ENCODE results near the gene SUMO3.

Gene SUMO3

DNA sequence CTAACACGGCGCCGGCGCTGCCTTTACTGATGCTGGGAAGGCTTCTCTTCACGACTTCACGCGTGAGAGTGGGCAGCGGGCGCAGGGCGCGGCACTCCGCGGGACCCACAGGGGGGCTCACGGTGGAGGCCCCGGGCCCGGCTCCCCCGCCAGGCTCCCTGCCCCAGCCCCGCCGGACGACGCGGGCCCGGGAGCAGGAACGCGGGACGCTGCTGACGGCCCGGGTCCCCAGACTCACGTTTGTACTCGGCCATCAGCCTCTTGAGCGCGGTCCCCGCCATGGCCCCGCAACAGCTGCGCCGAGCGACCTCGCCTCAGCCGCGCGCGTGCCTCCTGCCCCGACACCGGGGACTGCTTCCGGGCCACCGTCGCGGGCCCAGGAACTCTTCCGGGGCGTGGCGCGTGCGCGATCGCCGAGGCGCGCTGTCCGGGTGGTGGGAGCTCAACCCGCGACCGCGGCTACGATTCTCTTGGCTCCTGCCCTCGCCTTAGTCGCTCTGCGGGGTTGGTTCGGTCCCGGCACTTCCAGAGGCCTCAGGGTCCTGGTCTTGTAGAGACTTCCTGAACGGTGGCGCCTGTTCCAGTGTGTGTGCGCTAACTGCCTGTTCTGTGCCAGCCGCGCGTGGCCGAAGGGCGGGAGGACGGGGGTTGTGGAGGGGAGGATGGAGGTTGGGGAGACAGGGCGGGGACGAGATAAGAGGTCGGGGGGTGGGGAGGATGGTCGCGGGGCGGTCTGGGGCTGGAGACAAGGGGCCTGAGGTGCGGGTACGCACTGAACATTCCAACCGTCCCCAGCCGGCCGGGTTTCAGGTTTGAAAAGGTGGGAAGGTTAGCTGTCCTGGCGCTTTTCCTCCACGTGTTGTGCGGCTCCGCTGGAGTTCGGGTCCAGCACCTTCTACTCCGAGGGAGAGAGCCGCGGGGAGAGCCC lies 16.1 kb downstream of the SUMO3 start, which contains the start of gene UBE2G2:
Gene UBE2G2, minus strand, starts transcription at position 353 of the 928 bp plus-strand sequence. Its CDS starts 72 bp downstream, at position 281.
- DNase-seq: peak; percentile 78

DNA sequence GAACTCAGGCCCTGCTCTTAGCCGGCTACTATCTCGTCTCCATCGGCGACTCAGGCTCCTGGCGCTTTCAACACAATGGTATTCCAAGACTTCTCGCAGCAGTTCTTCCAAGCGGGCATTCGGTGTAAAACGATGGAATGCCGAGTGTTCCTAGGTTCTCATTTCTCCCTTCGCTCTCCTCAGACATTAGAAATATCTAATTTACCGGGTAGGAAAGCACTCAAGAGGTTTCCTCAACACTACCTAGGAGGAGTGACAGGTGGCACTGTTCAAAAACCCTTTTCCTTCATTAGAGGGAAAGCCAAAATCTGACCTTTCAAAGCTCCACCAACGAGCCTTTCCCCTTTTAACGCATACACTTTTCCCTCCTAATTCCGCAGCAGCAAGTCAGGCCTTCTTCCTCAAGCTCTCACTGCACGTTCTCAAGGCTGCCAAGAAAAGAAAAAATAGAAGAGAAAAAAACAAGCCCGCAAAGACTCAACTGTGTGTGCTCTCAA lies 16.8 kb downstream of the SUMO3 start:
- DNase-seq: peak; percentile 24

DNA sequence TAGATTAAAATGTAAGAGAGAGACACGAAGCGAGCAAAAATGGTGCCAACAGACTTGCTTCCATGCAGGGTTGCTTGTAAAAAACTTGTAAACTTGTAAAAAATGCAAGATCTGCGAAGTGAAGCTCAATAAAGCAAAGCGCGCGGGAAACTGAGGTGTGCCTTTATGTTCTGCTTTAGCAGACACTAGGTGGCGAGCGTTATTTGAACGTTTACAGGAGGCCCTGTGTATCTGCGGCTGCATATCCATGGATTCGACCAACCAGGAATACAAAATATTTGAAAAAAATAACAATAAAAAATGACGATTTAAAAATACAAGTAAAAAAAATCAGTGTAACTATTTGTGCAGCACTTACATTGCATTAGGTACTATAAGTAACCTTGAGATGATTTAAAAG lies 17.8 kb downstream of the SUMO3 start:
- DNase-seq: no peak

DNA sequence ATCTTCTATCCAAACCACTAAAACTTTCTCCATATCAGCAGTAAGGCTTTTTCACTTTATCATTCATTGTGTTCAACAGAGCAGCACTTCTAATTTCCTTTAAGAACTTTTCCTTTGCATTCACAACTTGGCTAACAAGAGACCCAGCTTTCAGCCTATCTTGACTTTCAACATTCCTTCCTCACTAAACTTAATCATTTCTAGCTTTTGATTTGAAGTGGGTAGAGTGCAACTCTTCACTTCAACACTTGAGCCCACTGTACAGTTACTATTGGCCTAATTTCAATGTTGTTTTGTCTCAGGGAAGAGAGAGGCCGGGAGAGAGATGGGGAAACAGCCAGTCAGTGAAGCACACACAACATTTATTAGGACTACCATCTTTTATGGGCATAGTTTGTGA lies 18.2 kb downstream of the SUMO3 start:
- no peak for DNase-seq

DNA sequence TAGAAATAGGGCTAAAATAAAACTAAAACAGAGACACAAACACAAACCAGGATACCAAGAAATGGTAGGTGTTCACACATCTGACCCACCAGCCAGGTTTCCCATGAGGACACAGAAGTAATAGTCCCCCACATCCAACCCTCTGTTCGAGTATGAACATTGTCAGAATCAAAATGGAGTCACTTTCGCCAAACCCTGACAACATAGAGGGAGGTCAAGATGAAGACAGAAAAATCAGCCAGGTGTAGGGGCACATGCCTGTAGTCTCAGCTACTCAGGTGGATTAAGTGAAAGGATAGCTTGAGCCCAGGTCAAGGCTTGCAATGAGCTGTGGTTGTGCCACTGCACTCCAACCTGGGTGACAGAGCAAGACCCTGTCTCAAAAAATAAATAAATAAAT lies 20.1 kb downstream of the SUMO3 start:
- DNase-seq: no peak

DNA sequence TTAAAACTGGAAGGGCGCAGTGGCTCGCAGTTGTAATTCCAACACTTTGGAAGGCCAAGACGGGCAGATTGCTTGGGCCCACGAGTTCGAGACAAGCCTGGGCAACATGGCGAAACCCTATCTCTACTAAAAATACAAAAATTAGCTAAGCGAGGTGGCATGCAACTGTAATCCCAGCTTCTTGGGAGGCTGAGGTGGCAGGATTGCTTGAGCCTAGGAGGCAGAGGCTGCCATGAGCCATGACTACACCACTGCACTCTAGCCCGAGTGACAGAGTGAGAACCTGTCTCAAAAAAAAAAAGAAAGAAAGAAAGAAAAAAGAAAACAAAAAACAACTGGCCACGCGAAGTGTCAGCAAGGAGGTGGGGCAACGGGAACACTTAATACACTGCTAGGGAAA lies 22.5 kb downstream of the SUMO3 start:
- no peak for DNase-seq

DNA sequence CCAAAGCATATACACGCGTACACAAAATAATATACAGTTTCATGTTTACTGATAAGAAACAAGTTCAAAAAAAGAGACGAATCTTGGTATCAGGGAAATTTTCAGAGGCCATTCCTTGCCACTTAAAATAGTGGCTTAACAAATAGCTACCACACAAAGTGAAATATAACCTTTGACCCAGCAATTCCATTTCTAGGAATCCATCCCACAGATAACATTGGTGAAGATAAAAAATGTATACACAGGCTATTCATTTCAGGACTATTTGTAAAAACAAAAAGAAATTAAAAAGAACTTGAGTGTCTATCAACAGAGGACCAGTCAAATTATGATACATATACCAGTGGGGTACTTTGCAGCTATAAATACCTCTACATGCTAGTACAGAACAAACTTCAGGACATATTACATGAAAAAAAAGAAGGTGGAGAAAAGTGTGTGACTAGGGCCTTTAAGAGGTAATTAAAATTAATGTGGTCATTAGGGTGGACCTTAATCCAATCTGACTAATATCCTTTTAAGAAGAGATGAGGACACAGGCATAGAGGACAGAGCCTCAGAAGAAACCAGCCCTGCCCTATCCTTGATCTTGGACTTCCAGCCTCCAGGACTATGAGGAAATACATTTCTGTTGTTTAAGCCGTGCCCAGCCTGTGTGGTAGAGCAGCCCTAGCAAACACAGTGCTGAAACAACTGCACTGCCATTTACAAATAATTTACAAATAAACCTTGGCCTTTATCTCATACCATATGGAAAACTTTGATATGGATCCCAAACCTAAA lies 24.1 kb downstream of the SUMO3 start:
- no peak for DNase-seq

DNA sequence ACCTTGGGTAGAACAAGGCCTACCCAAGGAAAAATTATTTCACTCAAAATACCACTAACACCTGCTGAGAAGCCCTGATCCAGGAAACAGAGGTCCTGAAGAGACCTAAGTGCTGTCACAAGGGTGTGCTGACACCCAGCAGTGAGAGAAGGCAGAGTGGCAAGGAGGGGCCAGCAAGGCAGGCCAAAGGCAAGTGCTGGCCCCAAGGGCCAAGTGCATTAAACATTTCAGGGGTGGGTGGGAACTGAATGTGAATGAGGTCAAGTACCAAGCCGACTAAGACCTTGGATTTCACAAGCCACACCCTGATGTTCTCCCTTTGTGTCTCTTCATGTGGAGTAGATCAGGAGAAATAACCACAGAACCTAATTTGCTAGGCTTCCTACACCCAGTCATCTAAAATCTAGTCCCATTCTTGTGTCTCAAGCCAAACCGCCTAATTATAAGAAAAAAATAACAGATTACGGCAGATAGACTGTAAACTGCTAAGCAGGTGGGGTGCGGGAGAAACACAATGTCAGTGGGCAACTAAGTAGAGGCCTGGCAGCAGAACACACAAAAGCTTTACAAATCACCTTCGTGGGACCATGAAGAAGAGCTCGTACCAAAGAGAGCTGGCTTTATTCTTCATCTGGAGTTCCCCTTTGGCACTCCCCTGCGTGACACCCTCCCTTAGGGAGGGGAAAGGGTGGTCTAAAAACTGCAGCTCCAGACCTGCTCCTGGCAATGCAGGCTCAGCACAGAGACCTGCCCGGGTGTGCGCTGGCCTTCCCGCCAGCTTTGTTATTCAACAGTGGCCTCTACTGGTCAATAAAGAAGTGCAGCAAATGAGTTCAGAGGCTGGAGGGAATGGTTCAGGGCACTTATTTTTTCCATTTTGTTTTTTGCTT lies 24.9 kb downstream of the SUMO3 start:
- peak; percentile 49 for DNase-seq

DNA sequence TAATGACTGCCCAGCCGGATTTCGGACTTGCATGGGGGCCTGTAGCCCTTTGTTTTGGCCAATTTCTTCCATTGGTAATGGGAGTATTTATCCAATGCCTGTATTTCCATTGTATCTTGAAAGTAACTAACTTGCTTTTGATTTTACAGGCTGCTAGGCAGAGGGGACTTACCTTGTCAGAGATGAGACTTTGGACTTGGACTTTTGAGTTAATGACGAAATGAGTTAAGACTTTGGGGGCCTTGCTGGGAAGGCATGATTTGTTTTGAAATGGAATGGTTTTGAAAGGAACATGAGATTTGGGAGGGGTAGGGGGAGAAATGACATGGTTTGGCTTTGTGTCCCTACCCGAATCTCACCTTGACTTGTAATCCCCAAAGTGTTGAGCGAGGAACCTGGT lies 25.9 kb downstream of the SUMO3 start:
- no peak for DNase-seq

DNA sequence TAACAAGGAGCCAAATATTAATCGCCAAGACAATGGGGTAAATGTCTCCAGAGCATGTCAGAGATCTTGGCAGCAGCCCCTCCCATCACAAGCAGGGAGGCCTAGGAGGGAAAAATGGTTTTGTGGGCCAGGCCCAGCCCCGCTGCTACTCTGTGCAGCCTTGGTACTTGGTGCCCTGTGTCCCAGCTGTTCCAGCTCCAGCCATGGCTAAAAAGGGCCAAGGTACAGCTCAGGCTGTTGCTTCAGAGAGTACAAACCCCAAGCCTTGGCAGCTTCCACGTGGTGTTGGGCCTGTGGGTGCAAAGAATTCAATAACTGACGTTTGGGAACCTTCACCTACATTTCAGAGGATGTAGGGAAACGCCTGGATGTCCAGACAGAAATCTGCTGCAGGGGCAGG lies 26.6 kb downstream of the SUMO3 start:
- no peak for DNase-seq

DNA sequence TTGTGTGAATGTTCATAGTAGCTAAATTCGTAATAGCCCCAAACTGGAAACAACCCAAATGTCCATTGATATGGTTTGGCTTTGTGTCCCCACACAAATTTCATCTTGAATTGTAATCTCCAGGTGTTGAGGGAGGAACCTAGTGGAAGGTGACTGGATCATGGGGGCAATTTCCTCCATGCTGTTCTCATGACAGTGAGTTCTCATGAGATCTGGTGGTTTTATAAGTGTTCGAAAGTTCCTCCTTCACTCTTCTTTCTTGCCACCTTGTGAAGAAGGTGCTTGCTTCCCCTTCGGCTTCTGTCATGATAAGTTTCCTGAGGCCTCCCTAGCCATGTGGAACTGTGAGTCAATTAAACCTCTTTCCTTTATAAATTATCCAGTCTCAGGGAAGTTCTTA lies 27.5 kb downstream of the SUMO3 start:
- DNase-seq: no peak

DNA sequence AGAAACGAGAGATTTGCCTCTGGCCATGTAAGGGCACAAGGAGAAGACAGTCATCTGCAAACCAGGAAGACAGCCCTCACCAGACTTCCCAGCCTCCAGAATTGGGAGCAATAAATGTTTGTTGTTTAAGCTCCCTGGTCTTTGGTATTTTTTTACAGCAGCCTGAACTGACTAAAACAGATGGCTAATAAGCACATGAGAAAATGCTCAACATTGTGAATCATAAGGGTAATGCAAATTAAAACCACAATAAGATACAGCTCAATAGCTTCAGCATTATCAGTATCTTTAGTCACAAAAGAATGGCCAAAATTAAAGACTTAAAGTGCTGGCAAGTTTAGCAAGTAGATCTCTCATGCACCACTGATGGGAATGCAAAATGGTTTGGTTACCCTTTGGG lies 28.0 kb downstream of the SUMO3 start:
- peak; percentile 30 for DNase-seq

DNA sequence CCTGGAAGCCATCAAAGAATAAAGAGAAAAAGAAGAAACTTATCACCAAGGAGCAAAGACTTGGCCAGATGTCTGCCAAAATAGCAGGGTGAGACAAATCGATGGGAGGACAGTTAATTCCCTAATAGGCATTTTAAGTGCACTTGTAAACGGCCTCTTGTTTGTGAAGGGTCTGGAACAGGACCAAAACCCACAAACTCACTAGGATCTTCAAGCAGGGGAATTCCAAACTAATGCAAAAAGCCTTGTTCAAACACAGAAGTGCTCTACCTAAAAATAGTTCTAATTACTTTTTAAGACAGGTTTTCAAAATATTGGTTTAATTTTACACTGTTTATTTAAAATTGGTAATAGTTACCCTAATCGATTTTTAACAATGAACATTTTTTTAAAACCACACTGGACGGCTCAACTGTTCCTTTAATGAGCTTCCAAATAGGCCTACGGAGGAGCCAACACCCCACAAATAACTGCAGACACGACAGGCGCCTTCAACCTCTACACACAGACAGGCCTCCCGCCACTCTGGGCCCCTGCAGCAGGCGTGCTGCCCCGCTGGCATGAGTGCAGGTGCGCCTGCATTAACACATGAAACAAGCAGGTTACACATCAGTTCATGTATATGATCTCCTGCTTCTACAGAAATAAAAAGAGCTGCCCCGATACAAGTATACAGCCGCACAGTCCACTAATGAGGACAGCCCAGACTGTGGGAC lies 32.1 kb downstream of the SUMO3 start:
- DNase-seq: no peak

DNA sequence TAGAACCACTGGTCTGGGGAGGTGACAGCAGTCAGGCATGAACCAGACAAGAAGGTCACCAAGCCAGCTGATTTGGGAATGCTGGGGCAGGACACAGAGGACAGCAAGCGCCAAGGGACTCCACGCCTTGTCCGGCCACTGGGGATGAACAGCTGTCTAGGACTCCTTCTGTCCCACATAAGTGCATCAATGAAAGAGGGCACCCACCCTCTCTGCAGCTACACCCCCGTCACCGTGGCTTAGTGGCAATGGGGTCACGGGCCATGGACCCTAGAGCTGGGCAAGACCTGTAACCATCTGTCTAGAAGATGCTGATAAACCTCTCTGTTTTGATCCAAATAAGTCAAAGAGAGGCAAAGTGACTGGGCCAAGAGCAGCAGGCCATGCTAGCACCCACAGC lies 33.1 kb downstream of the SUMO3 start:
- no peak for DNase-seq

DNA sequence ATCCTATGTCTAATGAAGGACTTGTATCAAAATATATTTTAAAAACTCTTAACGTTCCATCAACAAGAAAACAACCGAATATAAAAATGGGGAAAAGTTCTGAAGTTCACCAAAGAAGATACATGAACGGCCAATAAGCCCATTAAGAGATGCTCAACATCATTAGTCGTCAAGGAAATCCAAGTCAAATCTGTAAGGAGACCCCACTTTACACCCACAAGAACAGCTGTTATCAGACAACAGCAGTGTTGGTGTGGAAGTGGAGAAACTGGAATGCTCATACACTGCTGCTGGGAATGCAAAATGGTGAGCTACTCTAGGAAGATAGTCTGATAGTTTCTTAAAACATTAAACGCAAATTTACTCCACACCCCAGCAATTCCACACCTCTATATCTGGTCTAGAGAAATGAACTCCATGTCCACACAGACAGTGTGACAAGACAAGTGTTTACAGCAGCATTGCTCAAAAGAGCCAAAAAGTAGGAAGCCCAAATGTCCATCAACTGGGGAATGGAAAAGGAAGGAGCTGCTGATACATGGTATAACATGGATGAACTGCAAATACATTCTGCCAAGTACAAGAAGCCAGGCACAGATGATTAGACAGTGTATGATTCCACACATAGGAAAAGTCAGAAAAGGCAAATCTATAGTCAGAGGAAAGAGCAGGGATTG lies 34.7 kb downstream of the SUMO3 start:
- no peak for DNase-seq

DNA sequence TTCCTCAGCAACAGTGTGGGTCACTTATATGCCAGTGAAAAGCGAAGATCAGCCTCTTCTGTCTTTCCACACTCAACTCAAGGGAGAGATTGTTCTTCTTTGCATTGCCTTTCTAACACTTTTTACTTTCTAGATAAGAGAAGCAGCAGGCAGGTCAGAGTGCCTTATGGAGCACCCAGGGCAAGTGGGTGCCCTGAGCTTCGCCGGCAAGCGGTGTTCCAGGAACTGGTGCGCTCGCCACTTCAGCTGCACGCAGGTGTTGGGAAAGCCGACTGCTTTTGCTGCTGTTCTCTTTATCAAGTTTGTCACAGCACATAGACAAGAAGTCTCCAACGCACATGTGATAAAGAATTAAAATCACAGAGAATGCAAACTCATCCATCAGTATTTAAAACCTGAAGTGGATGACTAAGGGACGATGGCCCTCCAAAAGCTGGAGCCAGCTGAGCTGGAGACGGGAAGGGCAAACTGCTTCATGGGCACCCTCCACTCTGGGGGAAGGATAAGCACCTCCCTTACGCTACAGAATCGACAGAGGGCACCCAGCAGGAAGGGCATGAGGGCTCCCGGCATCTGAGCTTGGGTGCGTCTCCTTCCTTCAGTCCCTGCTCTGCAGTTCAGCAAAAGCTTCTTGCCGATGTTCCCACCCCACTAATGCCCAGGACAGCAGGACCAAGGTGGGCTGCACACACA lies 36.9 kb downstream of the SUMO3 start:
- no peak for DNase-seq

DNA sequence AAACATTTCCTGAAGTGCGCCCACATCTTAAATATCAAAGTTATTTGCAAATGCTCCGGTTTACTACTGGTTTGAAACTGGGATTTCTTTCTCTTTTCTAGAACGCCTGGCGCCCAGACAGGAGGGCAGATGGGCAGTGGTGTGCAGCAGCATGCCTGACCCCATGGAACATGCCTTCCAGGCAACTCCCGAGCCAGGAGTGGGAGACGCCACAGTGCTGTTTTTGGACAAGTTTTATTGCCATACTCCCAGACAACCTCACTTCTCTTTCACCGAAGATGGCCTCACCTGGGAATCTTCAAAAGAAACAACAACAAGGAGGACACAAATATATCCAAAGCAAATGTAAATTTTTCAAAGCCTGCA lies 37.7 kb downstream of the SUMO3 start:
- DNase-seq: no peak

DNA sequence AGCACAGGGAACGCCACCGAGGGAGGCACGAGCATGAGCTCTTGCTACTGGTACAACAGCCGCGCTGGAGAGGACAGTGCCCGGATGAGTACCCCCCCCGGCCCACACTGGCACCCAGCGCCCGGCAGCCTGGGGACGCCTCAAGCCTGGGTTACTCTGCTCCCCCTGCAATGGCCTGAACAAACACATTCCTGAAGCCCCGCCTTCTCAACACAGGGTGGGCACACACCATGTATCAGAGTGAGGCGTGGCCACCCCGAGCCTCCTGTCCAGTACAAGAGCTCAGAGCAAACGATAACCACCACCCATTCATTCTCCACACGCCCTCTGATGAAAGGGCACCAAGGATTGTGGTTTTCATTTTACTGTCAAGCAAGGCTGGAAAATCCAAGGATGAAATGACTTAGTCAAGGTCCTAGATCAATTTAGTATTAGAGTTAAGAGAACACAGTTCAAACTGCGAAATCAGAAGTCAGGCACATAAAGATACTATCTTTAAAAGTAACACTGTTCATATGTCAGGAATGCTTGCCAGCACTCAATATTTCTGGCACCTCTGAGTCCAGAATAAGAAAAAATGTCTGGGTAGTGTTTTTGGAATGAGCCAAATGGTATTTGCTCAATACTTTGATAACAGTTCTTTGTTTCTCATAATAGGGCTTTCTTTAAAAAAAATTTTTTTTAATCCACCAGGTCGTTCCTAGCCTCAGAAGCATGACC lies 38.3 kb downstream of the SUMO3 start:
- DNase-seq: no peak

DNA sequence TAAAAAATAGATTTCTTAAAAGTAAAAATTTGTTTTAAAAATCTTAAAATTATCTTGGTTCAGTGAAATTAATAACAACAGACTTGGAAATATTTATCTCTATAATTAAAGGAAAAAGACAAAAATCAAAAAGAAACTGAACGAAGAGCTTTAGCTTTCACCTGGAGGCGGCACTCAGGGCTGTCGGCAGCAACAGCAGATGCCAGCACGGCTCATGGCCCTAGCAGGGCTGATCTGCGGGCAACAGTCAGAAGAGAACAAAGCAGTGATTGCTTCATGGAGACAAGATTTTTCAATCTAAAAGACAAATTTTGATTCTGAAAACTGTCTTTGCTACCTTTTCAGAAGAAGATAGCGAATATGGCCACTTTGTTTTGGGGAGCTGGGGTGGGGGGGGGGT lies 38.9 kb downstream of the SUMO3 start:
- DNase-seq: no peak

DNA sequence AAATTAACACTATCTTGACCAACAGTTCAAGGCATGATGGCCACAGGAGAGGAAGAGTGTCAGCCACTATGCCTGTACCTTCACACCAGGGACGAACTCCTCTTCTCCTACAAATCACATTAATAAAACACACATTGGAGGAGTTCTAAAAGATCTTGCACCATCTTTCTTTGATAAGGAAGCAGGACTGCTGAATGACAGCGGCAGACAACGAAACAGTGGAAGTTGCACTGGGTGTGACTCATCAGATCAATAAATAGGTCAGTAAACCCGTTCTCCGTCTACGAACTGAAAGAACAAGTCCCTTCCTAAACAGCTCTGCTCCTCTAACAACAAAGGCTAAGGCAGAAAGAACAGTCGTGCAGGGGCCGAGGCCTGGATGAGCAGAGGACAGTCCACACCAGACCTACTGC lies 39.4 kb downstream of the SUMO3 start:
- no peak for DNase-seq
